K562 treated with DMSO at 1 percent for 24 hours (cell line): ENCODE results near the gene PHEX. TPM values are rescaled to one million over a fixed set of nuclear protein-coding genes. Genes with fewer than 3 reads are reported as not detected.

Experiments
- total RNA-seq: library from RNA; unstranded; fragments of 300-600 nt; gene quantifications from 2 replicates; pipeline ENCODE4 v1.2.3, GENCODE V29; 2022; ENCODE audit warnings: low read depth; ENCODE audit not compliant: insufficient read depth

Gene PHEX
- not detected in 2 replicates for total RNA-seq

GRCh38 chrX:22032084-22032483 is at the start of gene PHEX:
Gene PHEX (plus strand): TSS chrX:22032325. CDS start chrX:22033006, 681 bp downstream.

DNA sequence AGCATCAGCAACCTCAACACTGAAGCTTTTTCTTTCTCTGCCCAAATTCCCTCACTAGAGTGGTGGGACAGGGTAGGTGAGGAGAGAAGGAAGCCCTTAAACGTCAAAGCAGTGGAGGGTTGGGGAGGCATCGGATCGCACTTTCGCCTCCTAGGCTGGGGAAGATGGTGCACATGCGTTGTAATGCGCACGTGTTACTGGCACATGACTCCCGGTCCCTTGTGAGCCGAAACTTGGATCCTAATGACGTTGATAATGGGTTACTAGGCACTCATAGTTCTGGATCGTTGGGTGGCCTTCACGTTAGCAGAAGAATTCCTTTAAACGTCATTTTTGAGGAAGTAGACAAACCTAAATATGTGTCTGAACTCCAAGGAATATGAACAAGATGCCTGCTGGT is 240.5 kb downstream of the PHEX start, which contains the start of gene CBLL2:
Gene CBLL2, plus strand, starts transcription at position 301 of the 400 bp plus-strand sequence. Its CDS starts 79 bp downstream, at position 380.

Other genes with a start within 250 kb of the PHEX start
- gene MBTPS2, start 192.7 kb upstream of the PHEX start, total RNA-seq: 6.0 and 7.7 TPM in 2 replicates
- gene YY2, start 176.3 kb upstream of the PHEX start, total RNA-seq: 1.5 and 1.9 TPM in 2 replicates
- 39.4 and 45.7 TPM in 2 replicates for gene SMS, start 91.6 kb upstream of the PHEX start, total RNA-seq
- not detected in 2 replicates for gene CBLL2, start 240.6 kb downstream of the PHEX start, total RNA-seq